Brain microvascular endothelial cell (primary cell): ENCODE data around the gene ABLIM1.

ENCODE experiments used
- DNase-seq: peaks from one replicate; pipeline ENCODE4 v3.0.0-alpha.2; 2020
- H3K27ac ChIP-seq: fragments of 250-450 bp; sonication (Bioruptor Pico); 2 replicates; pipeline ENCODE4 v1.5.1; 2020; ENCODE audit warnings: mild to moderate bottlenecking, moderate library complexity
- H3K27me3 ChIP-seq: fragments of 250-450 bp; sonication (Bioruptor Pico); replicated peaks from 2 replicates; pipeline ENCODE4 v1.5.1; 2020; ENCODE audit warnings: mild to moderate bottlenecking
- H3K36me3 ChIP-seq: fragments of 250-450 bp; sonication (Bioruptor Pico); replicated peaks from 2 replicates; pipeline ENCODE4 v1.5.1; 2020; ENCODE audit warnings: mild to moderate bottlenecking
- H3K4me3 ChIP-seq: 2 replicates; pipeline ENCODE4 v1.5.1; 2011; ENCODE audit warnings: low read depth, mild to moderate bottlenecking, control low read depth, low read length, moderate library complexity
- CTCF ChIP-seq: IDR thresholded peaks from 2 replicates; pipeline ENCODE4 v1.5.1; 2011; ENCODE audit warnings: low read depth, mild to moderate bottlenecking, moderate library complexity, low read length, control low read depth, inconsistent platforms; ENCODE audit errors: missing control alignments
- in situ Hi-C: cut with HindIII; loops from 2 replicates; pipeline ENCODE4 v1.10.0; 2017; ENCODE audit warnings: low sequenced_read_pairs, low pct_ligation_motif_present

ABLIM1 gene

GRCh38 chr10:114395366-114396022 lies 262.6 kb downstream of the ABLIM1 start:
- no peak overlapping the region for H3K4me3 ChIP-seq
- H3K27ac ChIP-seq = no peak overlapping the region
- H3K27me3 ChIP-seq = no peaks in the 10 kb centered on the region
- no peak for TF ChIP-seq CTCF
- no peak for DNase-seq
- in situ Hi-C loops = no loop called here
- no peaks in the 10 kb centered on the region for H3K36me3 ChIP-seq

- no peak for DNase-seq
- Histone ChIP-seq H3K4me3 (no peak overlapping the region), H3K27ac (no peak overlapping the region), H3K36me3 (no peaks in the 10 kb centered on the region), H3K27me3 (no peaks in the 10 kb centered on the region)
- TF ChIP-seq CTCF = no peak
- in situ Hi-C loops = no loop called here
These were observed 263.5 kb downstream of the ABLIM1 start for GRCh38 chr10:114394531-114394930.

GRCh38 chr10:114393886-114394285 lies 264.2 kb downstream of the ABLIM1 start:
- Histone ChIP-seq H3K36me3 (no peaks in the 10 kb centered on the region), H3K4me3 (no peak overlapping the region), H3K27ac (no peak overlapping the region), H3K27me3 (no peaks in the 10 kb centered on the region)
- no peak for DNase-seq
- in situ Hi-C loops = no loop called here
- TF ChIP-seq CTCF = no peak

- TF ChIP-seq CTCF = no peak
- Histone ChIP-seq H3K27ac (no peak overlapping the region), H3K4me3 (no peak overlapping the region), H3K36me3 (no peaks in the 10 kb centered on the region), H3K27me3 (no peaks in the 10 kb centered on the region)
- DNase-seq = peak; percentile 39
- in situ Hi-C loops = no loop called here
These were observed 264.6 kb downstream of the ABLIM1 start for GRCh38 chr10:114393482-114393881.

GRCh38 chr10:114392112-114392835 lies 265.8 kb downstream of the ABLIM1 start:
- TF ChIP-seq CTCF = no peak
- in situ Hi-C loops = no loop called here
- no peaks in the 10 kb centered on the region for H3K36me3 ChIP-seq
- no peak for DNase-seq
- no peaks in the 10 kb centered on the region for H3K27me3 ChIP-seq
- no peak overlapping the region for H3K4me3 ChIP-seq
- no peak overlapping the region for H3K27ac ChIP-seq
